ENCODE measurements around the gene COL27A1.

- TF ChIP-seq ZFP30 (CRISPR knock-in tag; IDR thresholded peaks at IDR 0.05) (no peak), PPARA (CRISPR knock-in tag; IDR thresholded peaks at IDR 0.05; ENCODE audit: borderline replicate concordance) (no peak), TSHZ2 (CRISPR knock-in tag; IDR thresholded peaks at IDR 0.05) (no peak), TOX (CRISPR knock-in tag; IDR thresholded peaks at IDR 0.05; ENCODE audit: borderline replicate concordance) (no peak), CREB5 (CRISPR knock-in tag; IDR thresholded peaks at IDR 0.05; ENCODE audit: low read depth) (no peak), PATZ1 (CRISPR knock-in tag; IDR thresholded peaks at IDR 0.05; ENCODE audit: borderline replicate concordance) (no peak), SNAI2 (CRISPR knock-in tag; IDR thresholded peaks at IDR 0.05) (no peak), ZNF70 (CRISPR knock-in tag; IDR thresholded peaks at IDR 0.05) (no peak), ZC3H10 (CRISPR knock-in tag; IDR thresholded peaks at IDR 0.05) (no peak)
Observed at GRCh38 chr9:114131808-114132549, 23.4 kb upstream of the COL27A1 start.
